ENCODE results near the gene NRDC. TPM values are rescaled to one million over a fixed set of nuclear protein-coding genes. Genes with fewer than 3 reads are reported as not detected.
"Not testable (repeated sequence)": the region's sequence is repeated elsewhere in the genome, so short reads cannot be mapped to it uniquely, and the experiment has no call there.

NRDC gene
- total and polyA plus RNA-seq, 2 donors, result 56.2 to 151 TPM

- H3K9me3 ChIP-seq (ENCODE audit: control insufficient read depth in 2 of 2, insufficient read depth in 1 of 2, low read length in 1 of 2); H3K27ac ChIP-seq (ENCODE audit: low read depth in 1 of 2, low read length in 1 of 2); H3K4me3 ChIP-seq (ENCODE audit: low read length in 2 of 2); DNase-seq (ENCODE audit: low read depth in 6 of 9, low spot score in 9 of 9); H3K27me3 ChIP-seq (ENCODE audit: control insufficient read depth in 2 of 2, insufficient read depth in 1 of 2, low read length in 1 of 2); H3K36me3 ChIP-seq (ENCODE audit: control insufficient read depth in 2 of 2, insufficient read depth in 2 of 2, low read length in 1 of 2): not testable (repeated sequence)
- WGBS, result 100% methylated on average over 1 of the region's 1 CpG
- peaks cover 11 to 13% of the 10 kb centered on the region in 2 donors for H3K4me1 ChIP-seq (ENCODE audit: control insufficient read depth in 2 of 2, insufficient read depth in 2 of 2, low read length in 2 of 2)
Measured at GRCh38 chr1:51873270-51873669, 5.3 kb downstream of the NRDC start.

GRCh38 chr1:51871351-51871975 lies 7.1 kb downstream of the NRDC start:
- H3K36me3 ChIP-seq (ENCODE audit: control insufficient read depth in 2 of 2, insufficient read depth in 2 of 2, low read length in 1 of 2), result peaks cover 3 to 4% of the 10 kb centered on the region in 2 donors
- 97% methylated on average over 6 of the region's 6 CpGs for WGBS
- H3K9me3 ChIP-seq (ENCODE audit: control insufficient read depth in 2 of 2, insufficient read depth in 1 of 2, low read length in 1 of 2), result no peaks in the 10 kb centered on the region
- peaks cover 2 to 3% of the 10 kb centered on the region in 2 donors for H3K4me1 ChIP-seq (ENCODE audit: control insufficient read depth in 2 of 2, insufficient read depth in 2 of 2, low read length in 2 of 2)
- no peak for DNase-seq (ENCODE audit: low read depth in 6 of 9, low spot score in 9 of 9)
- no peak overlapping the region for H3K4me3 ChIP-seq (ENCODE audit: low read length in 2 of 2)
- no peak overlapping the region for H3K27ac ChIP-seq (ENCODE audit: low read depth in 1 of 2, low read length in 1 of 2)
- H3K27me3 ChIP-seq (ENCODE audit: control insufficient read depth in 2 of 2, insufficient read depth in 1 of 2, low read length in 1 of 2), result no peaks in the 10 kb centered on the region

- Histone ChIP-seq H3K27me3 (ENCODE audit: control insufficient read depth in 2 of 2, insufficient read depth in 1 of 2, low read length in 1 of 2) (no peaks in the 10 kb centered on the region), H3K9me3 (ENCODE audit: control insufficient read depth in 2 of 2, insufficient read depth in 1 of 2, low read length in 1 of 2) (no peaks in the 10 kb centered on the region), H3K36me3 (ENCODE audit: control insufficient read depth in 2 of 2, insufficient read depth in 2 of 2, low read length in 1 of 2) (peaks cover 3 to 4% of the 10 kb centered on the region in 2 donors), H3K4me3 (ENCODE audit: low read length in 2 of 2) (no peak overlapping the region), H3K27ac (ENCODE audit: low read depth in 1 of 2, low read length in 1 of 2) (no peak overlapping the region), H3K4me1 (ENCODE audit: control insufficient read depth in 2 of 2, insufficient read depth in 2 of 2, low read length in 2 of 2) (peaks cover 0 to 3% of the 10 kb centered on the region in 2 donors)
- no peak for DNase-seq (ENCODE audit: low read depth in 6 of 9, low spot score in 9 of 9)
- 98% methylated on average over 7 of the region's 7 CpGs for WGBS
Measured at GRCh38 chr1:51870603-51871350, 7.8 kb downstream of the NRDC start.

- Histone ChIP-seq H3K4me3 (ENCODE audit: low read length in 2 of 2) (no peak overlapping the region), H3K9me3 (ENCODE audit: control insufficient read depth in 2 of 2, insufficient read depth in 1 of 2, low read length in 1 of 2) (no peaks in the 10 kb centered on the region), H3K4me1 (ENCODE audit: control insufficient read depth in 2 of 2, insufficient read depth in 2 of 2, low read length in 2 of 2) (no peaks in the 10 kb centered on the region), H3K36me3 (ENCODE audit: control insufficient read depth in 2 of 2, insufficient read depth in 2 of 2, low read length in 1 of 2) (peaks cover 0 to 3% of the 10 kb centered on the region in 2 donors), H3K27me3 (ENCODE audit: control insufficient read depth in 2 of 2, insufficient read depth in 1 of 2, low read length in 1 of 2) (no peaks in the 10 kb centered on the region), H3K27ac (ENCODE audit: low read depth in 1 of 2, low read length in 1 of 2) (no peak overlapping the region)
- WGBS, result 98% methylated on average over 4 of the region's 4 CpGs
- DNase-seq (ENCODE audit: low read depth in 6 of 9, low spot score in 9 of 9), result no peak
Measured at GRCh38 chr1:51867479-51868232, 10.9 kb downstream of the NRDC start.

- no peak overlapping the region for H3K27ac ChIP-seq (ENCODE audit: low read depth in 1 of 2, low read length in 1 of 2)
- H3K9me3 ChIP-seq (ENCODE audit: control insufficient read depth in 2 of 2, insufficient read depth in 1 of 2, low read length in 1 of 2), result no peaks in the 10 kb centered on the region
- 83% methylated on average over 2 of the region's 2 CpGs for WGBS
- H3K36me3 ChIP-seq (ENCODE audit: control insufficient read depth in 2 of 2, insufficient read depth in 2 of 2, low read length in 1 of 2), result no peaks in the 10 kb centered on the region
- no peaks in the 10 kb centered on the region for H3K27me3 ChIP-seq (ENCODE audit: control insufficient read depth in 2 of 2, insufficient read depth in 1 of 2, low read length in 1 of 2)
- H3K4me3 ChIP-seq (ENCODE audit: low read length in 2 of 2), result no peak overlapping the region
- peak in 1 of 9 donors; percentile 9 for DNase-seq (ENCODE audit: low read depth in 6 of 9, low spot score in 9 of 9)
- no peaks in the 10 kb centered on the region for H3K4me1 ChIP-seq (ENCODE audit: control insufficient read depth in 2 of 2, insufficient read depth in 2 of 2, low read length in 2 of 2)
Measured at GRCh38 chr1:51863384-51863783, 15.1 kb downstream of the NRDC start.

- no peak for DNase-seq (ENCODE audit: low read depth in 6 of 9, low spot score in 9 of 9)
- WGBS, result 99% methylated on average over 5 of the region's 5 CpGs
Measured at GRCh38 chr1:51861669-51862068, 16.9 kb downstream of the NRDC start.

GRCh38 chr1:51859735-51860134 lies 18.8 kb downstream of the NRDC start:
- H3K36me3 ChIP-seq (ENCODE audit: control insufficient read depth in 2 of 2, insufficient read depth in 2 of 2, low read length in 1 of 2), result peaks cover 3 to 8% of the 10 kb centered on the region in 2 donors
- no peaks in the 10 kb centered on the region for H3K4me1 ChIP-seq (ENCODE audit: control insufficient read depth in 2 of 2, insufficient read depth in 2 of 2, low read length in 2 of 2)
- DNase-seq (ENCODE audit: low read depth in 6 of 9, low spot score in 9 of 9), result no peak
- H3K27me3 ChIP-seq (ENCODE audit: control insufficient read depth in 2 of 2, insufficient read depth in 1 of 2, low read length in 1 of 2), result no peaks in the 10 kb centered on the region
- no peaks in the 10 kb centered on the region for H3K9me3 ChIP-seq (ENCODE audit: control insufficient read depth in 2 of 2, insufficient read depth in 1 of 2, low read length in 1 of 2)
- H3K27ac ChIP-seq (ENCODE audit: low read depth in 1 of 2, low read length in 1 of 2), result no peak overlapping the region
- WGBS, result 93% methylated on average over 2 of the region's 2 CpGs
- H3K4me3 ChIP-seq (ENCODE audit: low read length in 2 of 2), result no peak overlapping the region

More at GRCh38 chr1:51861669-51862068, 16.9 kb downstream of the NRDC start:
- Histone ChIP-seq H3K27ac (ENCODE audit: low read depth in 1 of 2, low read length in 1 of 2) (no peak overlapping the region), H3K27me3 (ENCODE audit: control insufficient read depth in 2 of 2, insufficient read depth in 1 of 2, low read length in 1 of 2) (no peaks in the 10 kb centered on the region), H3K4me1 (ENCODE audit: control insufficient read depth in 2 of 2, insufficient read depth in 2 of 2, low read length in 2 of 2) (no peaks in the 10 kb centered on the region), H3K36me3 (ENCODE audit: control insufficient read depth in 2 of 2, insufficient read depth in 2 of 2, low read length in 1 of 2) (no peaks in the 10 kb centered on the region), H3K4me3 (ENCODE audit: low read length in 2 of 2) (no peak overlapping the region), H3K9me3 (ENCODE audit: control insufficient read depth in 2 of 2, insufficient read depth in 1 of 2, low read length in 1 of 2) (no peaks in the 10 kb centered on the region)

GRCh38 chr1:51859333-51859732 lies 19.2 kb downstream of the NRDC start:
- no peak for DNase-seq (ENCODE audit: low read depth in 6 of 9, low spot score in 9 of 9)
- H3K27ac ChIP-seq (ENCODE audit: low read depth in 1 of 2, low read length in 1 of 2), result no peak overlapping the region
- 100% methylated on average over 2 of the region's 2 CpGs for WGBS

GRCh38 chr1:51858892-51859291 lies 19.6 kb downstream of the NRDC start:
- no peak overlapping the region for H3K27ac ChIP-seq (ENCODE audit: low read depth in 1 of 2, low read length in 1 of 2)
- H3K27me3 ChIP-seq (ENCODE audit: control insufficient read depth in 2 of 2, insufficient read depth in 1 of 2, low read length in 1 of 2), result no peaks in the 10 kb centered on the region
- no peaks in the 10 kb centered on the region for H3K9me3 ChIP-seq (ENCODE audit: control insufficient read depth in 2 of 2, insufficient read depth in 1 of 2, low read length in 1 of 2)
- DNase-seq (ENCODE audit: low read depth in 6 of 9, low spot score in 9 of 9), result no peak
- H3K36me3 ChIP-seq (ENCODE audit: control insufficient read depth in 2 of 2, insufficient read depth in 2 of 2, low read length in 1 of 2), result peaks cover 3 to 11% of the 10 kb centered on the region in 2 donors
- no peak overlapping the region for H3K4me3 ChIP-seq (ENCODE audit: low read length in 2 of 2)
- H3K4me1 ChIP-seq (ENCODE audit: control insufficient read depth in 2 of 2, insufficient read depth in 2 of 2, low read length in 2 of 2), result no peaks in the 10 kb centered on the region
- 96% methylated on average over 1 of the region's 1 CpG for WGBS

More at GRCh38 chr1:51859333-51859732, 19.2 kb downstream of the NRDC start:
- Histone ChIP-seq H3K36me3 (ENCODE audit: control insufficient read depth in 2 of 2, insufficient read depth in 2 of 2, low read length in 1 of 2) (peaks cover 3 to 10% of the 10 kb centered on the region in 2 donors), H3K9me3 (ENCODE audit: control insufficient read depth in 2 of 2, insufficient read depth in 1 of 2, low read length in 1 of 2) (no peaks in the 10 kb centered on the region), H3K4me3 (ENCODE audit: low read length in 2 of 2) (no peak overlapping the region), H3K4me1 (ENCODE audit: control insufficient read depth in 2 of 2, insufficient read depth in 2 of 2, low read length in 2 of 2) (no peaks in the 10 kb centered on the region), H3K27me3 (ENCODE audit: control insufficient read depth in 2 of 2, insufficient read depth in 1 of 2, low read length in 1 of 2) (no peaks in the 10 kb centered on the region)
